ENCODE results near the gene NUDT22. TPM values are rescaled to one million over a fixed set of nuclear protein-coding genes. Genes with fewer than 3 reads are reported as not detected.
A peak's percentile ranks its signal among the peaks of the same experiment; 100 is the strongest.

Gene NUDT22
- total RNA-seq, 4 donors from 2014 or later, result 44.5 to 66.1 (median 54.4) TPM

- Histone ChIP-seq H3K27me3 (no peaks in the 10 kb centered on the region), H3K4me1 (peaks cover 21% of the 10 kb centered on the region), H3K9me3 (no peaks in the 10 kb centered on the region), H3K27ac (no peak overlapping the region), H3K4me3 (no peak overlapping the region), H3K36me3 (peaks cover 72% of the 10 kb centered on the region)
- TF ChIP-seq, protein P1, sequence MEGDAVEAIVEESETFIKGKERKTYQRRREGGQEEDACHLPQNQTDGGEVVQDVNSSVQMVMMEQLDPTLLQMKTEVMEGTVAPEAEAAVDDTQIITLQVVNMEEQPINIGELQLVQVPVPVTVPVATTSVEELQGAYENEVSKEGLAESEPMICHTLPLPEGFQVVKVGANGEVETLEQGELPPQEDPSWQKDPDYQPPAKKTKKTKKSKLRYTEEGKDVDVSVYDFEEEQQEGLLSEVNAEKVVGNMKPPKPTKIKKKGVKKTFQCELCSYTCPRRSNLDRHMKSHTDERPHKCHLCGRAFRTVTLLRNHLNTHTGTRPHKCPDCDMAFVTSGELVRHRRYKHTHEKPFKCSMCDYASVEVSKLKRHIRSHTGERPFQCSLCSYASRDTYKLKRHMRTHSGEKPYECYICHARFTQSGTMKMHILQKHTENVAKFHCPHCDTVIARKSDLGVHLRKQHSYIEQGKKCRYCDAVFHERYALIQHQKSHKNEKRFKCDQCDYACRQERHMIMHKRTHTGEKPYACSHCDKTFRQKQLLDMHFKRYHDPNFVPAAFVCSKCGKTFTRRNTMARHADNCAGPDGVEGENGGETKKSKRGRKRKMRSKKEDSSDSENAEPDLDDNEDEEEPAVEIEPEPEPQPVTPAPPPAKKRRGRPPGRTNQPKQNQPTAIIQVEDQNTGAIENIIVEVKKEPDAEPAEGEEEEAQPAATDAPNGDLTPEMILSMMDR (IDR thresholded peaks at IDR 0.05), result no peak
- no peak for TF ChIP-seq POLR2AphosphoS5 (IDR thresholded peaks at IDR 0.05)
- TF ChIP-seq POLR2A (IDR thresholded peaks at IDR 0.05), result no peak
- no peak for TF ChIP-seq EP300 (IDR thresholded peaks at IDR 0.05)
- no peak for DNase-seq (ENCODE audit: low spot score in 2 of 2)
- no CpG with 5 or more reads among the region's 8 CpGs for WGBS
Observed at GRCh38 chr11:64263947-64264317, 37.9 kb downstream of the NUDT22 start.

DNA sequence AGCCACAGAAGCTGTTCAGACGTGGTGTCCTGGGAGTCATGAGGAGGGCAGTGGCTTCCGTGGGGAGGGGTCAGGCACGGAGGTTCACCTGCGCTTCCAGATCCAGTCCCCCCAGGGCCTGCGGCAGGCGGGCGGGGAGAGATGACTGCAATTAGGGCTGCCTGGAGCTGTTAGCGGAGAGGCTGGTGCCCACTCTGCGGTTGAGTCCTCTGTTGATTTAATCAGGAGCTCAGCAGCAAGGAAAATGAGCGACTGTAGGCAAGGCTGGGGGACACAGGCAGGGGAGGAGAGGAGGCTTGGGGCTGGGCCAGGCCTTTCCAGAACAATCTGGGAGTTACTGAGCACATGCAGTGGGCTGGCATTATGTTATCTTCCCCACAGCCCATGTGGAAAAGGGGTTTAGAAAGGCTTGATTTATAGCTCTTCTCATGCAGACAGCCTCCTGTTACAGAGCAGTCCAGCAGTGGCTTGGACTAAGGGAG is 38.3 kb downstream of the NUDT22 start:
- Histone ChIP-seq H3K4me1 (peaks cover 26% of the 10 kb centered on the region), H3K27me3 (no peaks in the 10 kb centered on the region), H3K36me3 (peaks cover 67% of the 10 kb centered on the region), H3K9me3 (no peaks in the 10 kb centered on the region), H3K4me3 (no peak overlapping the region), H3K27ac (no peak overlapping the region)
- no peak for DNase-seq (ENCODE audit: low spot score in 2 of 2)
- TF ChIP-seq POLR2AphosphoS5 (IDR thresholded peaks at IDR 0.05), result no peak
- TF ChIP-seq EP300 (IDR thresholded peaks at IDR 0.05), result no peak
- TF ChIP-seq, protein P1 (IDR thresholded peaks at IDR 0.05), result no peak
- no peak for TF ChIP-seq POLR2A (IDR thresholded peaks at IDR 0.05)
- WGBS, result 73% methylated on average over 9 of the region's 10 CpGs

DNA sequence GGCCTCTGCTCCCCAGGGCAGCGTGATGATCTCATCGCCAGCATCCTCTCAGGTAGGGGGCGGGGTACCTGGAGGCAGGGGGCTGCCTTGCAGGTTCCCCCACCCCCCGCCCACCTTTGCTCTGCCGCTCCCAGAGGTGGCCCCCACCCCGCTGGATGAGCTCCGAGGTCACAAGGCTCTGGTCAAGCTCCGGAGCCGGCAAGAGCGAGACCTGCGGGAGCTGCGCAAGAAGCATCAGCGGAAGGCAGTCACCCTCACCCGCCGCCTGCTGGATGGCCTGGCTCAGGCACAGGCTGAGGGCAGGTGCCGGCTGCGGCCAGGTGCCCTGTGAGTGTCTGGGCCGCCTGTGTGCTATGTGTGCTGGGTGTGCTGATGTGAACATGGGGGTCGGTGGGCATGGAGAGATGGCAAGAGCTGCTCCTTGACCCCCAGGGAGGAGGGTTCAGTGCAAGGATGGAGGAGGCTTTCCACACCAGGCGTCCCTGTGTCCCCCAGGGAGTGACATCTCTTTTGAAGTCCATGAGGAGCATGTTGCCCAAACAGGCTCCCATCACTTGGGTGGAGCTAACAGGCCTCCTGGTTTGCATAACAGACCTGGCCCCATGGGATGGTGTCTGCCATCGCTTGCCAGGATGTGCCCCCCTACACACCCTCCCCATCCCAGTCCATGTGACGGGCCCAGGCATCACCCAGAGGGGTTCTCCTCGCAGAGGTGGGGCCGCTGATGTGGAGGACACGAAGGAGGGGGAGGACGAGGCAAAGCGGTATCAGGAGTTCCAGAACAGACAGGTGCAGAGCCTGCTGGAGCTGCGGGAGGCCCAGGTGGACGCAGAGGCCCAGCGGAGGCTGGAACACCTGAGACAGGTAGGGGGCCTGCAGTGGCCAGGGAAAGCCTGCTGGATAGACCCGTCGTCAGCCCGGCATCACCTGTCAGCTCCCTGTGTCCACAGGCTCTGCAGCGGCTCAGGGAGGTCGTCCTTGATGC is 39.4 kb downstream of the NUDT22 start:
- no peak overlapping the region for H3K27ac ChIP-seq

GRCh38 chr11:64266339-64266738 is 40.3 kb downstream of the NUDT22 start:
- H3K36me3 ChIP-seq, result peaks cover 52% of the 10 kb centered on the region
- no peaks in the 10 kb centered on the region for H3K27me3 ChIP-seq
- WGBS, result 87% methylated on average over 15 of the region's 15 CpGs
- peaks cover 27% of the 10 kb centered on the region for H3K4me1 ChIP-seq
- DNase-seq (ENCODE audit: low spot score in 2 of 2), result no peak
- H3K27ac ChIP-seq, result no peak overlapping the region
- H3K4me3 ChIP-seq, result no peak overlapping the region
- no peaks in the 10 kb centered on the region for H3K9me3 ChIP-seq
- TF ChIP-seq EP300 (IDR thresholded peaks at IDR 0.05), result no peak
- no peak for TF ChIP-seq POLR2AphosphoS5 (IDR thresholded peaks at IDR 0.05)
- no peak for TF ChIP-seq POLR2A (IDR thresholded peaks at IDR 0.05)
- TF ChIP-seq, protein P1 (IDR thresholded peaks at IDR 0.05), result no peak

More for the DNA sequence above, 39.4 kb downstream of the NUDT22 start:
- 96% methylated on average over 19 of the region's 35 CpGs for WGBS
- peaks cover 26% of the 10 kb centered on the region for H3K4me1 ChIP-seq
- peaks cover 57% of the 10 kb centered on the region for H3K36me3 ChIP-seq
- no peak for DNase-seq (ENCODE audit: low spot score in 2 of 2)
- H3K27me3 ChIP-seq, result no peaks in the 10 kb centered on the region
- TF ChIP-seq POLR2A (IDR thresholded peaks at IDR 0.05) (no peak), POLR2AphosphoS5 (IDR thresholded peaks at IDR 0.05) (no peak), EP300 (IDR thresholded peaks at IDR 0.05) (no peak)
- no peaks in the 10 kb centered on the region for H3K9me3 ChIP-seq
- no peak overlapping the region for H3K4me3 ChIP-seq

DNA sequence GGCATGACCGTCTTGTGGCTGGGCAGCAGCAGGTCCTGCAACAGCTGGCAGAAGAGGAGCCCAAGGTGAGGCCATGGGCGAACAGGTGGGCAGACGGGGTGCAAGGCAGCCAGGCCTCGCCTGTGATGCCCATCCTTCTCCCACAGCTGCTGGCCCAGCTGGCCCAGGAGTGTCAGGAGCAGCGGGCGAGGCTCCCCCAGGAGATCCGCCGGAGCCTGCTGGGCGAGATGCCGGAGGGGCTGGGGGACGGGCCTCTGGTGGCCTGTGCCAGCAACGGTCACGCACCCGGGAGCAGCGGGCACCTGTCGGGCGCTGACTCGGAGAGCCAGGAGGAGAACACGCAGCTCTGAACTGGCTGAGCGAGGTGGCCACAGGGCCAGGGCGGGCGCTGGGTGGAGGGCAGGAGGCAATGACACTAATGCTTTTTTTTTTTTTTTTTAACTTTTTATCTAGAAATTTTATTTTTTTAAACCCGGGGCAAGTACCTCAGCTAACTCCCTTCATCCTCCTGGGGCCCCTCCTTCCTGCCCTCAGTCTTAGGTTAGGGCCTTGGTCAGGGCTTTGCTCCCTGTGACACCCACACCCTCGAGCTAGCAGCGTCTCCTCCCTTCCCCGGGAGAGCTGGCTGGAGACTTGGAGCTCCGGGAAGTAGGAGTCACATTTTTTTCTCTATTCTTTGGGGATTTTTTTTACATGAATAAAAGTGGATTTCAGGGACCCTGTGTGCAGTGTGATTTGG is 41.3 kb downstream of the NUDT22 start:
- H3K27me3 ChIP-seq, result no peaks in the 10 kb centered on the region
- DNase-seq (ENCODE audit: low spot score in 2 of 2), result no peak
- no peak overlapping the region for H3K4me3 ChIP-seq
- H3K4me1 ChIP-seq, result peaks cover 37% of the 10 kb centered on the region
- no peaks in the 10 kb centered on the region for H3K9me3 ChIP-seq
- peaks cover 41% of the 10 kb centered on the region for H3K36me3 ChIP-seq
- peak overlapping the region; percentile 95 for H3K27ac ChIP-seq
- TF ChIP-seq POLR2A (IDR thresholded peaks at IDR 0.05) (no peak), EP300 (IDR thresholded peaks at IDR 0.05) (no peak), POLR2AphosphoS5 (IDR thresholded peaks at IDR 0.05) (no peak)
- TF ChIP-seq, protein P1 (IDR thresholded peaks at IDR 0.05), result no peak
- WGBS, result 37% methylated on average over 19 of the region's 27 CpGs
